Keratinocyte (primary cell): Measurements from ENCODE around the gene TANGO2. TPM values are rescaled to one million over a fixed set of nuclear protein-coding genes. Genes with fewer than 3 reads are reported as not detected.

Source experiments
- DNase-seq: peaks from one replicate; pipeline ENCODE4 v3.0.0-alpha.2; 2011; ENCODE audit warnings: low read depth, missing footprints, low spot score
- FAIRE-seq: peaks from 2 replicates; lab custom pipeline; 2011; peaks lifted over from hg19 to GRCh38; lab: Jason Lieb, UNC
- H2AFZ ChIP-seq: 2 replicates; pipeline ENCODE4 v1.6.0; 2012; ENCODE audit warnings: low read length, control low read depth, inconsistent platforms; ENCODE audit not compliant: control insufficient read depth
- H3K27ac ChIP-seq: 2 replicates; pipeline ENCODE4 v1.5.1; 2011; ENCODE audit warnings: low read length; ENCODE audit not compliant: control insufficient read depth, insufficient read depth
- H3K27me3 ChIP-seq: 3 replicates; pipeline ENCODE4 v1.6.0; 2011; ENCODE audit warnings: low read length; ENCODE audit not compliant: control insufficient read depth, insufficient read depth; ENCODE audit errors: extremely low read depth
- H3K36me3 ChIP-seq, 2 experiments: 2 replicates in 1 of 2; 3 replicates in 1 of 2; pipeline ENCODE4 v1.5.1; 2011; ENCODE audit warnings: low read length in 2 of 2, mild to moderate bottlenecking in 1 of 2; ENCODE audit not compliant: control insufficient read depth in 2 of 2, insufficient read depth in 2 of 2; ENCODE audit errors: extremely low read depth in 1 of 2
- H3K4me1 ChIP-seq: 3 replicates; pipeline ENCODE4 v1.5.1; 2011; ENCODE audit warnings: low read length; ENCODE audit not compliant: control insufficient read depth, insufficient read depth; ENCODE audit errors: extremely low read depth
- H3K4me2 ChIP-seq: 3 replicates; pipeline ENCODE4 v1.6.0; 2011; ENCODE audit warnings: low read depth, low read length; ENCODE audit not compliant: control insufficient read depth, insufficient read depth; ENCODE audit errors: extremely low read depth
- H3K4me3 ChIP-seq, 3 experiments: fragments of 200-600 bp in 1 of 3; sonication (generic) in 1 of 3; 2 replicates in 2 of 3; 3 replicates in 1 of 3; pipeline ENCODE4 v1.5.1; 2011 to 2016; ENCODE audit warnings: low read length in 3 of 3, mild to moderate bottlenecking in 3 of 3, control low read depth in 2 of 3, inconsistent platforms in 1 of 3, low read depth in 1 of 3, mixed read lengths in 1 of 3, mixed run types in 1 of 3, moderate library complexity in 1 of 3; ENCODE audit not compliant: control insufficient read depth in 2 of 3, insufficient read depth in 2 of 3; ENCODE audit errors: extremely low read depth in 1 of 3
- H3K79me2 ChIP-seq: 2 replicates; pipeline ENCODE4 v1.6.0; 2012; ENCODE audit warnings: low read length; ENCODE audit not compliant: control insufficient read depth, insufficient read depth
- H3K9ac ChIP-seq: 3 replicates; pipeline ENCODE4 v1.6.0; 2011; ENCODE audit warnings: low read length; ENCODE audit not compliant: control insufficient read depth, insufficient read depth; ENCODE audit errors: extremely low read depth
- H3K9me1 ChIP-seq: 3 replicates; pipeline ENCODE4 v1.6.0; 2011; ENCODE audit warnings: low read length; ENCODE audit not compliant: control insufficient read depth, insufficient read depth; ENCODE audit errors: extremely low read depth
- H3K9me3 ChIP-seq: 2 replicates; pipeline ENCODE4 v1.5.1; 2012; ENCODE audit warnings: low read depth, low read length; ENCODE audit not compliant: control insufficient read depth
- H4K20me1 ChIP-seq: 3 replicates; pipeline ENCODE4 v1.6.0; 2011; ENCODE audit warnings: low read length; ENCODE audit not compliant: control insufficient read depth, insufficient read depth; ENCODE audit errors: extremely low read depth
- EZH2 ChIP-seq: IDR thresholded peaks from one replicate; pipeline ENCODE4 v1.6.1; 2012; ENCODE audit warnings: inconsistent platforms, mild to moderate bottlenecking, low read length, moderate library complexity
- dilution Hi-C: fragments of 300-500 bp; cut with MboI; formaldehyde crosslinking; loops from one replicate; pipeline ENCODE4 v1.7.0; 2020; ENCODE audit warnings: low sequenced_read_pairs; ENCODE audit not compliant: extremely low pct_ligation_motif_present
- polyA plus RNA-seq, 5 experiments: library from polyadenylated mRNA; depleted of rRNA in 3 of 5; stranded (reverse) in 3 of 5; stranded (forward) in 1 of 5; unstranded in 1 of 5; fragments of >200 nt; gene quantifications; 1 replicate in 1 of 5; 2 replicates in 3 of 5; 3 replicates in 1 of 5; pipeline versions ENCODE4 v1.2.1 to v1.2.3, GENCODE V29; 2011 to 2012; ENCODE audit warnings: missing spikeins in 2 of 5, low read depth in 1 of 5, low replicate concordance in 1 of 5
- TF ChIP-seq, protein P1 (sequence below), 3 experiments: IDR thresholded peaks in 1 of 3; conservative IDR thresholded peaks in 1 of 3; optimal IDR thresholded peaks in 1 of 3; 2 replicates in 2 of 3; 3 replicates in 1 of 3; pipeline versions ENCODE3 to v1.5.1; 2011; ENCODE audit warnings: low read length in 3 of 3, mild to moderate bottlenecking in 3 of 3, moderate library complexity in 2 of 3, control low read depth in 1 of 3, inconsistent platforms in 1 of 3; ENCODE audit not compliant: insufficient read depth in 2 of 3; ENCODE audit errors: extremely low read depth in 1 of 3

The TANGO2 gene
- polyA plus RNA-seq, 1 donor (not counting 4 experiments of a cell fraction or from before 2014, with no cell fraction given): 20.1 TPM

DNA sequence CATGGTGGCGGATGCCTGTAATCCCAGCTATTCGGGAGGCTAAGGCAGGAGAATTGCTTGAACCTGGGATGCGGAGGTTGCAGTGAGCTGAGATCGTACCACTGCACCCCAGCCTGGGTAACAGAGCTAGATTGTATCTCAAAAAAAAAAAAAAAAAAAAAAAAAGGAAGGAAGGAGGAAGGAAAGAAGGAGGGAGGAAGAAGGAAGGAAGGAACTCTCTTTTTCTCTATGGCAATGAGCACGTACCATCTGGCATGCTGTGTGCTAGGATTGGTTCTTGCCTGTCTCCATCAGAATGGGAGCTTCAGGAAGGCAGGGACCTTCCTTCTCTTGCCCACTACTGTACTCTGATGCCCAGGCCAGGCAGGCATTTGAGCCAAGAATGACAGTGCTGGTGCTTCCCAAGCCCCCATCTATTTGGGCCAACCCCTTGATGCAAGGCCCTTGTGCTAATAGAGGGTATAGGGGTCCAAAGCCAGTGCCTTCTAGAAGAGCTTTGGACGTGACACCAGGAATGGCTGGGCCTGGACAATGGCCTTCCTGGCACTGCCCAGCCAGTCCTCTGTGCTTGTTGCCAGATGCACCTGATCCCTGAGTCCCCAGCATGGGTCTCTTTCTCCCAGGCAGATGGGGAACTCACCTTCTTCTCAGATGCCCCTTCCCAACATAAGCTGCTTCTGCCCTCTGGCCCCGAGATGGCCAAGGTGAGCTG is 48.6 kb downstream of the TANGO2 start:
- no peak for FAIRE-seq
- no peak for DNase-seq
- no peak overlapping the region for H3K27ac ChIP-seq

DNA sequence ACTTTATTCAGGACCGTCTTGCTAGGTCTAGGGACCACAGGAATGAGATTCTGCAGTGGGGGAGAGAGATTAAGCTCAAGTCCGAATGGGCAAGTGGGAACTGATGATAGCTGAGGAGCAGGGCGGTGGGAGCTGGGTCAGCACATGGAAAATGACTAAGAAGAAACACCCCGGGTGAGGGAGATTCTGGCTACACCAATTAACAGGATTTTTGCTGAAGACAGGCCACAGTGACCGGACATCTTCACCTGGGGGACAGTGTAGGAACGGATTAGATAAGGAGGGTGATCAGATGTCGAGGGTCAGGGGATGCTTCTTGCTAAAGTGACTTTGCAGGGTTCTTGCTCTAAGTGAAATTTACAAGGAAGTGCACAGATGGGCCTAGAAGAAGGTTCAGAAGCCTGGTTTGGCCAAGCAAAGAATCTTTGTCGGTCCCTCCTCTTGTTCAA is 50.6 kb downstream of the TANGO2 start:
- Histone ChIP-seq H3K36me3 (no peaks in the 10 kb centered on the region), H2AFZ (no peak overlapping the region), H3K9me3 (no peaks in the 10 kb centered on the region), H3K4me3 (no peak overlapping the region), H3K4me1 (no peaks in the 10 kb centered on the region), H3K9ac (no peak overlapping the region), H3K79me2 (no peaks in the 10 kb centered on the region), H4K20me1 (no peaks in the 10 kb centered on the region), H3K27ac (no peak overlapping the region), H3K9me1 (no peaks in the 10 kb centered on the region), H3K4me2 (no peak overlapping the region), H3K27me3 (no peaks in the 10 kb centered on the region)
- no peak for DNase-seq
- no peak for FAIRE-seq
- TF ChIP-seq, protein P1, sequence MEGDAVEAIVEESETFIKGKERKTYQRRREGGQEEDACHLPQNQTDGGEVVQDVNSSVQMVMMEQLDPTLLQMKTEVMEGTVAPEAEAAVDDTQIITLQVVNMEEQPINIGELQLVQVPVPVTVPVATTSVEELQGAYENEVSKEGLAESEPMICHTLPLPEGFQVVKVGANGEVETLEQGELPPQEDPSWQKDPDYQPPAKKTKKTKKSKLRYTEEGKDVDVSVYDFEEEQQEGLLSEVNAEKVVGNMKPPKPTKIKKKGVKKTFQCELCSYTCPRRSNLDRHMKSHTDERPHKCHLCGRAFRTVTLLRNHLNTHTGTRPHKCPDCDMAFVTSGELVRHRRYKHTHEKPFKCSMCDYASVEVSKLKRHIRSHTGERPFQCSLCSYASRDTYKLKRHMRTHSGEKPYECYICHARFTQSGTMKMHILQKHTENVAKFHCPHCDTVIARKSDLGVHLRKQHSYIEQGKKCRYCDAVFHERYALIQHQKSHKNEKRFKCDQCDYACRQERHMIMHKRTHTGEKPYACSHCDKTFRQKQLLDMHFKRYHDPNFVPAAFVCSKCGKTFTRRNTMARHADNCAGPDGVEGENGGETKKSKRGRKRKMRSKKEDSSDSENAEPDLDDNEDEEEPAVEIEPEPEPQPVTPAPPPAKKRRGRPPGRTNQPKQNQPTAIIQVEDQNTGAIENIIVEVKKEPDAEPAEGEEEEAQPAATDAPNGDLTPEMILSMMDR (optimal IDR thresholded peaks at IDR 0.05 in 1 of 3, IDR thresholded peaks at IDR 0.05 in 1 of 3, conservative IDR thresholded peaks at IDR 0.05 in 1 of 3; ENCODE audit: extremely low read depth in 1 of 3, insufficient read depth in 2 of 3, low read length in 3 of 3): no peak
- no peak for TF ChIP-seq EZH2
- dilution Hi-C loops: no loop called here

More for the DNA sequence above, 48.6 kb downstream of the TANGO2 start:
- no peaks in the 10 kb centered on the region for H3K27me3 ChIP-seq
- H3K36me3 ChIP-seq: no peaks in the 10 kb centered on the region
- no peak overlapping the region for H3K4me3 ChIP-seq
- no peak overlapping the region for H3K9ac ChIP-seq
- no peaks in the 10 kb centered on the region for H3K9me3 ChIP-seq
- H3K4me2 ChIP-seq: no peak overlapping the region
- no peaks in the 10 kb centered on the region for H3K4me1 ChIP-seq
- no peaks in the 10 kb centered on the region for H4K20me1 ChIP-seq
- peaks cover under 1% of the 10 kb centered on the region for H3K9me1 ChIP-seq
- dilution Hi-C loops: no loop called here
- no peak overlapping the region for H2AFZ ChIP-seq
- no peaks in the 10 kb centered on the region for H3K79me2 ChIP-seq
- no peak for TF ChIP-seq EZH2
- TF ChIP-seq, protein P1 (optimal IDR thresholded peaks at IDR 0.05 in 1 of 3, IDR thresholded peaks at IDR 0.05 in 1 of 3, conservative IDR thresholded peaks at IDR 0.05 in 1 of 3; ENCODE audit: extremely low read depth in 1 of 3, insufficient read depth in 2 of 3, low read length in 3 of 3): no peak
